ENCODE measurements around the gene REST.
A peak's percentile ranks its signal among the peaks of the same experiment; 100 is the strongest.

REST gene

GRCh38 chr4:56978750-56979303 lies 71.1 kb downstream of the REST start, which contains the start of gene POLR2B:
Gene POLR2B, plus strand, starts transcription at chr4:56978896. Its CDS starts 90 bp downstream, at chr4:56978986.
- peak; percentile 72 for DNase-seq (ENCODE audit: low read depth)

GRCh38 chr4:56979421-56980072 lies 71.8 kb downstream of the REST start:
- no peak for DNase-seq (ENCODE audit: low read depth)

GRCh38 chr4:56981795-56982201 lies 74.1 kb downstream of the REST start:
- no peak for DNase-seq (ENCODE audit: low read depth)

- DNase-seq (ENCODE audit: low read depth): no peak
Observed at GRCh38 chr4:56986192-56986591, 78.5 kb downstream of the REST start.

GRCh38 chr4:56986952-56987351 lies 79.3 kb downstream of the REST start:
- no peak for DNase-seq (ENCODE audit: low read depth)

GRCh38 chr4:56990109-56990905 lies 82.6 kb downstream of the REST start:
- DNase-seq (ENCODE audit: low read depth): no peak

- peak; percentile 83 for DNase-seq (ENCODE audit: low read depth)
Observed at GRCh38 chr4:56995525-56995924, 87.8 kb downstream of the REST start.

GRCh38 chr4:56999751-57000150 lies 92.1 kb downstream of the REST start:
- DNase-seq (ENCODE audit: low read depth): no peak

- DNase-seq (ENCODE audit: low read depth): no peak
Observed at GRCh38 chr4:57013543-57014120, 105.9 kb downstream of the REST start.
